Endodermal cell (in vitro differentiated cells): Measurements from ENCODE around the gene KRTAP10-11. TPM values are rescaled to one million over a fixed set of nuclear protein-coding genes. Genes with fewer than 3 reads are reported as not detected.

Source experiments
- DNase-seq: peaks from one replicate; pipeline ENCODE4 v3.0.0-alpha.2; 2017
- H3K27ac ChIP-seq: 2 replicates; pipeline ENCODE4 v1.5.1; 2013; ENCODE audit warnings: mild to moderate bottlenecking, low read depth, low read length, moderate library complexity
- H3K27me3 ChIP-seq: 2 replicates; pipeline ENCODE4 v1.6.1; 2013; ENCODE audit warnings: mild to moderate bottlenecking, low read length, moderate library complexity; ENCODE audit not compliant: insufficient read depth, control insufficient read depth, poor library complexity, severe bottlenecking
- H3K36me3 ChIP-seq: 2 replicates; pipeline ENCODE4 v1.7.0; 2013; ENCODE audit warnings: mild to moderate bottlenecking, low read length, moderate library complexity; ENCODE audit not compliant: control insufficient read depth, insufficient read depth
- H3K4me1 ChIP-seq: one replicate; pipeline ENCODE4 v1.7.0; 2013; ENCODE audit warnings: low read length; ENCODE audit not compliant: control insufficient read depth, insufficient read depth
- H3K4me3 ChIP-seq: 2 replicates; pipeline ENCODE4 v1.5.1; 2013; ENCODE audit warnings: mild to moderate bottlenecking, low read length, moderate library complexity
- H3K9ac ChIP-seq: 2 replicates; pipeline ENCODE4 v1.6.1; 2013; ENCODE audit warnings: mild to moderate bottlenecking, low read length, moderate library complexity; ENCODE audit not compliant: poor library complexity, severe bottlenecking; ENCODE audit errors: extremely low read depth
- H3K9me3 ChIP-seq: 2 replicates; pipeline ENCODE4 v1.6.1; 2013; ENCODE audit warnings: mild to moderate bottlenecking, low read length, moderate library complexity; ENCODE audit not compliant: control insufficient read depth
- H3K27ac Mint-ChIP-seq: 2 replicates; pipeline ENCODE4 v1.8.0; 2020; ENCODE audit warnings: mixed read lengths
- H3K27me3 Mint-ChIP-seq: 2 replicates; pipeline ENCODE4 v1.8.0; 2021; ENCODE audit warnings: mild to moderate bottlenecking, mixed read lengths; ENCODE audit not compliant: insufficient read depth
- H3K36me3 Mint-ChIP-seq: 2 replicates; pipeline ENCODE4 v1.8.0; 2020; ENCODE audit warnings: low read depth, mixed read lengths
- H3K4me1 Mint-ChIP-seq: 2 replicates; pipeline ENCODE4 v1.8.0; 2020; ENCODE audit warnings: mixed read lengths
- H3K4me3 Mint-ChIP-seq: 2 replicates; pipeline ENCODE4 v1.8.0; 2020; ENCODE audit warnings: mild to moderate bottlenecking, moderate library complexity, mixed read lengths
- H3K9me3 Mint-ChIP-seq: 2 replicates; pipeline ENCODE4 v1.8.0; 2020; ENCODE audit warnings: mild to moderate bottlenecking, mixed read lengths
- WGBS, 2 experiments: methylation state at CpG; one replicate each; pipeline versions ENCODE4 v1.1.5 to v1.1.7; 2013; ENCODE audit warnings: missing lambda C conversion rate in 2 of 2, mixed read lengths in 1 of 2; ENCODE audit not compliant: insufficient coverage in 1 of 2, insufficient read length in 1 of 2; 5-methylcytosine and 5-hydroxymethylcytosine counted together
- total RNA-seq, 2 donors: library from RNA; stranded (reverse); fragmentation: NEBNext Ultra II Directional in 1 of 2; extraction: Animal tissue kit (Norgen Biotek cat#: 25700) in 1 of 2; gene quantifications; 2 replicates in 1 of 2; 3 replicates in 1 of 2; pipeline ENCODE4 v1.2.1, GENCODE V29; 2021
- TF ChIP-seq, protein P1 (sequence below): fragments of 200-600 bp; sonication (generic); conservative IDR thresholded peaks from 2 replicates; pipeline ENCODE4 v1.5.0; 2021; ENCODE audit warnings: antibody characterized with exemption, mild to moderate bottlenecking

The KRTAP10-11 gene
- total RNA-seq, 2 donors from 2014 or later: not detected

DNA sequence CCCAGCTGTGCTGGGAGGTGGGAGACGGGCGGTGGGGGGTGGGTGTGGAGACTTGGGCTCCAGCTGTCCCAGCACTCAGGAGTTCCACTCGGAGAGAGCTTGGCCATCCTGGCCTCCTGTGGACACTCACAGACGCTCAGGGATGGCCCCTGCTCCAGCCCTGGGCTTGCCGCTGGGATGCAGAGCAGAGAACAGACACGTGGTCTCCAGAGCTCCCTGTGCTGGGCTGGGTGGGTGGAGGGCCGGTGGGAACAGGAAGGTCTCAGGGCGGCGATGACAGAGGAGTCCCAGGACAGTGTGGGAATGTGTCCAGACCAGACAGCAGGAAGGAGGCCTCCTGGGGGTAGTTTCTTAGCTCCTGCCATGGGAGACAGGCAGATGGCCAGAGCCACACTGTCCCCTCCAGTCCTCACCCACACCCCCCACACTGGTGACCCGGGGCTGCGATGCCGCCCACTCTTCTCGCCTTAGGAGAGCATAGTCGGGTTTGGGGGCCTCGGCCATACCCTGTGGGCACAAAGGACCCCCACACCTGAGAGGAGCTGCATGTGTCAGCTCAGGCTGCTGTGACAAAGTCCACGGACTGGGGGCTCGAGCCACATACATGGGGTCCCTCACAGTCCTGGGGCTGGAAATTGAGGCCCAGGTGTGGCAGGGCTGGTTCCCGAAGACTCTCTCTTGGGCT lies 17.4 kb upstream of the KRTAP10-11 start:
- Mint-ChIP-seq H3K27me3 (peaks cover 3% of the 10 kb centered on the region), H3K4me1 (no peaks in the 10 kb centered on the region), H3K4me3 (no peak overlapping the region), H3K27ac (no peak overlapping the region), H3K36me3 (peaks cover 3% of the 10 kb centered on the region), H3K9me3 (peaks cover 32% of the 10 kb centered on the region)
- H3K27ac ChIP-seq: no peak overlapping the region
- peaks cover 25% of the 10 kb centered on the region for H3K9me3 ChIP-seq
- H3K36me3 ChIP-seq: no peaks in the 10 kb centered on the region
- 87 to 98% methylated on average over 9 to 18 of the region's 18 CpGs for WGBS, 2 experiments
- no peaks in the 10 kb centered on the region for H3K4me1 ChIP-seq
- no peak overlapping the region for H3K9ac ChIP-seq
- H3K27me3 ChIP-seq: no peaks in the 10 kb centered on the region
- peak; percentile 34 for DNase-seq
- TF ChIP-seq, protein P1, sequence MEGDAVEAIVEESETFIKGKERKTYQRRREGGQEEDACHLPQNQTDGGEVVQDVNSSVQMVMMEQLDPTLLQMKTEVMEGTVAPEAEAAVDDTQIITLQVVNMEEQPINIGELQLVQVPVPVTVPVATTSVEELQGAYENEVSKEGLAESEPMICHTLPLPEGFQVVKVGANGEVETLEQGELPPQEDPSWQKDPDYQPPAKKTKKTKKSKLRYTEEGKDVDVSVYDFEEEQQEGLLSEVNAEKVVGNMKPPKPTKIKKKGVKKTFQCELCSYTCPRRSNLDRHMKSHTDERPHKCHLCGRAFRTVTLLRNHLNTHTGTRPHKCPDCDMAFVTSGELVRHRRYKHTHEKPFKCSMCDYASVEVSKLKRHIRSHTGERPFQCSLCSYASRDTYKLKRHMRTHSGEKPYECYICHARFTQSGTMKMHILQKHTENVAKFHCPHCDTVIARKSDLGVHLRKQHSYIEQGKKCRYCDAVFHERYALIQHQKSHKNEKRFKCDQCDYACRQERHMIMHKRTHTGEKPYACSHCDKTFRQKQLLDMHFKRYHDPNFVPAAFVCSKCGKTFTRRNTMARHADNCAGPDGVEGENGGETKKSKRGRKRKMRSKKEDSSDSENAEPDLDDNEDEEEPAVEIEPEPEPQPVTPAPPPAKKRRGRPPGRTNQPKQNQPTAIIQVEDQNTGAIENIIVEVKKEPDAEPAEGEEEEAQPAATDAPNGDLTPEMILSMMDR: no peak
- no peak overlapping the region for H3K4me3 ChIP-seq

DNA sequence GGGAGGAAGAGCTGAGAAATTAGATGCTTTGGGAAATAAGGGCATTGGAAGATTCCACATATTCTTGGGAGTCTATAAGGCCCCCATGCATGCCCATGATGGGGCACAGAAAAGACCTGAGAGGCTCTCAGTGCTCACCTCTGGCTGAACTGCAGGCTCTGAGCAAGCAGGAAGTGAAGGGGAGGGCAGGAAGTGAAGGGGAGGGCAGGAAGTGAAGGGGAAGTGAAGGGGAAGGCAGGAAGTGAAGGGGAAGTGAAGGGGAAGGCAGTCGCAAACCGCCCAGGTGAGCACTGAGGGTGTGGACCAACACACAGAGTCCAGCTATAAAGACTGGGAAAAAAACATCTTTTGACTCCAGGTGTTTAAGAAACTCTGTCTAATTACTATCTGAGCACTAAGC lies 15.8 kb upstream of the KRTAP10-11 start:
- H3K4me1 Mint-ChIP-seq: no peaks in the 10 kb centered on the region
- H3K27me3 ChIP-seq: no peaks in the 10 kb centered on the region
- no peak overlapping the region for H3K4me3 Mint-ChIP-seq
- H3K9me3 Mint-ChIP-seq: peaks cover 18% of the 10 kb centered on the region
- H3K4me3 ChIP-seq: no peak overlapping the region
- H3K9me3 ChIP-seq: peaks cover 11% of the 10 kb centered on the region
- H3K36me3 ChIP-seq: no peaks in the 10 kb centered on the region
- no peak overlapping the region for H3K9ac ChIP-seq
- peaks cover 3% of the 10 kb centered on the region for H3K36me3 Mint-ChIP-seq
- WGBS, 2 experiments: 88 to 100% methylated on average over 2 of the region's 2 CpGs
- H3K27ac ChIP-seq: no peak overlapping the region
- no peaks in the 10 kb centered on the region for H3K4me1 ChIP-seq
- H3K27me3 Mint-ChIP-seq: peaks cover 3% of the 10 kb centered on the region
- peak; percentile 9 for DNase-seq
- H3K27ac Mint-ChIP-seq: no peak overlapping the region
- TF ChIP-seq, protein P1: no peak

DNA sequence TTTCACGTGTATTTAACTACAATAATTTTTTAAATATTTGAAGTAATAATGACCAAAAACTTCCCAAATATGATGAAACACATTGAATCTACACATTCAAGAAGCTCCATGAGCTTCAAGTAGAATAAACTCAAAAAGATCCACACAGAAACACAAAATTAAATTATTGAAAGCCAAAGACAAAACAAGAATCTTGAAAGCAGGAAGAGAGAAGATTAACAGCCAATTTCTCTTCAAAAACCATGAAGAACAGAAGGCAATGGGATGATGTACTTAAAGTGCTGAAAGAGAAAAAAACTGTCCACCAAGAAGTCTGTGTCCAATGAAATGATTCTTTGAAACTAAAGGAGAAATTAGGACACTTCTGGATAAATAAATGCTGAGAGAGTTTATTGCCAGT lies 14.1 kb upstream of the KRTAP10-11 start:
- Histone ChIP-seq H3K27ac (no peak overlapping the region), H3K4me3 (no peak overlapping the region), H3K36me3 (no peaks in the 10 kb centered on the region), H3K4me1 (no peaks in the 10 kb centered on the region), H3K27me3 (no peaks in the 10 kb centered on the region), H3K9me3 (peaks cover 11% of the 10 kb centered on the region), H3K9ac (no peak overlapping the region)
- WGBS, 2 experiments: no CpG with 5 or more reads among the region's 1 CpG
- Mint-ChIP-seq H3K4me1 (no peaks in the 10 kb centered on the region), H3K27ac (no peak overlapping the region), H3K4me3 (no peak overlapping the region), H3K27me3 (peaks cover 2% of the 10 kb centered on the region), H3K36me3 (peaks cover 3% of the 10 kb centered on the region), H3K9me3 (peaks cover 18% of the 10 kb centered on the region)
- TF ChIP-seq, protein P1: no peak
- DNase-seq: no peak
